Glomerular visceral epithelial cell (primary cell): Measurements from ENCODE around the gene MANEA.
"Not testable (repeated sequence)": the region's sequence is repeated elsewhere in the genome, so short reads cannot be mapped to it uniquely, and the experiment has no call there.

Source experiments
- DNase-seq: peaks from one replicate; pipeline ENCODE4 v3.0.0-alpha.2; 2016; ENCODE audit errors: extremely low spot score

The MANEA gene, protein sequence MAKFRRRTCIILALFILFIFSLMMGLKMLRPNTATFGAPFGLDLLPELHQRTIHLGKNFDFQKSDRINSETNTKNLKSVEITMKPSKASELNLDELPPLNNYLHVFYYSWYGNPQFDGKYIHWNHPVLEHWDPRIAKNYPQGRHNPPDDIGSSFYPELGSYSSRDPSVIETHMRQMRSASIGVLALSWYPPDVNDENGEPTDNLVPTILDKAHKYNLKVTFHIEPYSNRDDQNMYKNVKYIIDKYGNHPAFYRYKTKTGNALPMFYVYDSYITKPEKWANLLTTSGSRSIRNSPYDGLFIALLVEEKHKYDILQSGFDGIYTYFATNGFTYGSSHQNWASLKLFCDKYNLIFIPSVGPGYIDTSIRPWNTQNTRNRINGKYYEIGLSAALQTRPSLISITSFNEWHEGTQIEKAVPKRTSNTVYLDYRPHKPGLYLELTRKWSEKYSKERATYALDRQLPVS

GRCh38 chr6:95577304-95578105 is at the start of gene MANEA:
TSS of gene MANEA (plus strand) at chr6:95577535. CDS start at chr6:95586440, 8,905 bp downstream.
- DNase-seq: peak; percentile 92

- DNase-seq: no peak
Observed at GRCh38 chr6:95529762-95530161, 47.6 kb upstream of the MANEA start.

DNA sequence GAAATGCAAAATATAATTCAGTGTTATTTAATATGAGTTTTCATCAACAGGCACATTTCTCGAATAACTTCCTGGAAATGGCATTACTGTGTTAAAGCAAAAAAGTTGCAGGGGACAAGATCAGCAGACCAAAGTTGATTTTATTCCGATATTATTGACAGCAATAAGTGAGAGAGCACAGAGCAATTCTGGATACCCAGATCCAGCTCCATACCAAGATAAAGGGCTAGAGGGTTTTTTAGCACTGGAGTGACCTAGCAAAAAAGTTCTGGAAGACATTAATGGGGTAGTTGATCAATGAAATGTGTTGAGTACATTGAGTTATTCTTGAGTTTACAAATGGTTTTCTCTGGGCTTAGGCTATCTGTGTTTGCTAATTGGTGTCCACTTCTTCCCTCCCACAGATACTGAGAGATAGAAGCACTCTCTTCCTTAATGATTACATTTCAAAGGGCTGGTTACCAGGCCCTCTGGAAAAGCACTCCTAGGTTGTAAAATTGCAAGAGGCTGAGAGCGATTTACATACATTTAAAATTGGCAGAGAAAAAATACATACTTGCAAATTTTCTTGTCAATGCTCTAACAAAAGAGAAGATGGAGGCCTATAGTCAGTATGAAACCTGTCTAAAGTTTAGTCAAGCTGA is 47.0 kb upstream of the MANEA start:
- DNase-seq: no peak

- DNase-seq: no peak
Observed at GRCh38 chr6:95543798-95544197, 33.5 kb upstream of the MANEA start.

DNA sequence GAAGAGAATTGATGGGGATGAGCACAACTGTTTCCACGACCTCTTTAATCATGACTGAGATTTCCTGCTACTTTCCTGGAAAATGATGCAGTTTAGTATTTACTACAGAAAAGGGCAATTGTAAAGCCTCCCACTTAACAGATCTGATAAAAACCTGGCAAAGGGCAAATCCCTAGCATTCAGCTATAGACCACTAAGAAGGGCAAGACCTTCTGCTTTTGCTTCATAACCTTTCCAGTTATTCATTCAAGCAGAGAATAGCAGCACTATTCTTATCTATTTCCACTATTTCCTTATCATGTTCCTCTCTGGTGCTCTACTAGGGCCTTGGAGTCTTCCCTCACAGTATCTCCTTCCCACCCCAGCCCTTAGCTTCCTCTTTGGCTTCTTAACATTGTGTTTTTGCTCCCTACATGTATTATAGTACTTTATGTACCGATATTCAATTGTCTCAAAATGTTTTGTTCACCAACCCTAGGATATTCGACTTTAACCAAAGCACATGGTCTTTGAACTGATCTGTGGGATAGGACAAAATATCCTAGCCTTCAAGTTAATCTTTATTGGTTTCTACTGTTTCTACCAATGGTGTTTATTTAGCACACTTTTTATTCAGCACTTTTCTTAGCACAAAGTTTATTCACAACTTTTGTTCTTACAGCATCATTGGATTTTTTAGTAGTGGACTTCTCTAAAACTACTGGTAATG is 32.7 kb upstream of the MANEA start:
- no peak for DNase-seq

DNA sequence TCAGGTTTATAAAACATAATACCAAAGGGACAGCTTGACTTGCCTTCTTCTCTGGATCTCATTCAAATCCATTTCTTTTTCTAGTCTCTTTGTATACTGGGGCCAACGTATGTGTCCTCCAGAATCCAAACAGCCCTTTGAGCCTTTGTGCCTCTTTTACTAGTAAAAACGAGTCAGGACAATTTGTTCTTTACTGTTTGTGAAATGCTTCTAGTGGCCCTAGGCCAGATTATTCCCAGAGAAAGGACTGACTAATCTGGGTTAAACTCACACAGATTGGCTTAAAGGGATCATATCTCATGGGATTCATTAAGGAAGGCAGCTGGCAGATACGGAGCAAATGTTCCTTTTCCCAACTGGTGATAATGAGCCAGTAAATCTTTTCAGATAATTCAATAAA is 32.1 kb upstream of the MANEA start:
- no peak for DNase-seq

DNA sequence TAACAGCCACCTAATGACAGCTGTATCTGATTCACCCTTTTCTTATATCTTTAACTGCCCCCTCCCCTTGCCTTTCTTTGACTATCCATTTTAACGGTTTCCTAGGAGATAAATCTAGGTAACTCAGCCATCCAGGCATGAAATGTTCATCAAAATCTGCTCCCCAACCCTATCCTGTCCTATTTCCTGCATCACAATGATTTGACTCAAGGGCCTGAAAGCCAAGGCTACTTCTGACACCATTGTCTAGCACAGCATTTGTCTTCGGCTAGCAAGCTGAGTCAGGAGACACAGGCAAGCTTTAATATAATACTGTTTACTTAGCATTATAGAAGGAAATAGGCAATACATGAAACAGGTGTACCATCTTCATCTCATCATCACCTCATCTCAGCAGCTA is 31.6 kb upstream of the MANEA start:
- no peak for DNase-seq

DNA sequence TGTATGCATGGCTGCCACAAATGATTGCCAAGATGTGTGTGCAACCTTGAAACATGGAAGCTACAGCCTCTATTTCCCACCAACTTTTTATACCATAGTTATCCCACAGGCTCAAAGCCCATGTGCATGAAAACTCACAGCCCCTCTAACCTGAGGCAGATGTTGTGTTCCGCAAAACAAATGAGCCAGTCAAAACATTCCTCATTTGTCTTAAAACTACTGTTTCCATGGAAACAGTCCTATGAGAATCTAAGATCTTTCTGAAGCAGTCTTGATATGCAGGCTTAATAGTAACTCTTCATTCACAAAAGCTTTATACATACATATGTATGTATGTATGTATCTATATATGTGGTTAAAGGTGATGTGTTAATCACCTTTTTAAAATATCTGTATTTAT is 31.2 kb upstream of the MANEA start:
- no peak for DNase-seq

DNA sequence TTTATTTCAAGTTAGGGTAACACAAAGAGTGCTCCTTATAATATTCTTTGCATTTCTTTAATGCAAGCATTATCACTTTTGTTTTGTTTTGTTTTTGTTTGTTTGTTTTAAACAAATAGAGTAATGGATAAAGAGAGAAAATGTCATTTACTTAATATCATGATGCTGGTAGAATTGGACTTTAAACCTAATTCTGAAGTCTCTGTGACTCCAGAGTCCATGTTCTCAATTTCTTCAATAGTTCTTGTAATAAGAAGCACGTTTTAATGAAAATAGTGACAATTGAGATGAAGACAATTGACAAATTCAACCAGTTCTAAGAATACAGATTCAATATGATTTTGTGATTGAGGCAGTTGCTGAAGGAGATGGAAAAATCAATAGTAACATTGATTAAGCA is 30.3 kb upstream of the MANEA start:
- DNase-seq: no peak

DNA sequence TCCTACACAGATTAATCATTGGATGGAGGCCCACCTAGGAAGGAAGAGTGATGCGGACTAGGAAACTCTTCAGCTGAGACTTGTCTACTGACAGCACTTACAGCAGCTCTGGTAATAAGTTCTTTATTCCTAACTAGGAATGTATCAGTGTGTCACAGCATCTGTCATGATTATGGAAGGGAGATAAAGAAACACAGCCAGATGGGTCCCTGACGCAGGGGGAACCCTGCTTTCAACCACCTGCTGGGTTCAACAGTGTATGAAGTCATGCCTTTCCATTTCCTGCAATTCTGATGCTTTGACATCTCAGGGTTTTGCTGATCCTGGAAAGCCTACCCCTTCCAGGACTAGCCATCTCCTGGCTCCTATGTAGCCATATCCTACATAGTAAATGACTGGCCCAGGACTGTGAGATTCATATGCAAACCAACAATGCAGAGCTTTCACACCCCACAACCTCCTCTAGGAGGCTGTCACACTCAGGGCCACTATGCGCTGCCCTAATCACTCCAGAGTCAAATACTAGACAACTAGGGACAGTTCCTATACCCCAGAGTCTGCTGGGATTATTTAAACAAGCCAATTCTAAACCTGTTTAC is 29.0 kb upstream of the MANEA start:
- no peak for DNase-seq

- DNase-seq: no peak
Observed at GRCh38 chr6:95551678-95552324, 25.5 kb upstream of the MANEA start.

- no peak for DNase-seq
Observed at GRCh38 chr6:95553880-95554279, 23.5 kb upstream of the MANEA start.

GRCh38 chr6:95560956-95561355 is 16.4 kb upstream of the MANEA start:
- DNase-seq: not testable (repeated sequence)

DNA sequence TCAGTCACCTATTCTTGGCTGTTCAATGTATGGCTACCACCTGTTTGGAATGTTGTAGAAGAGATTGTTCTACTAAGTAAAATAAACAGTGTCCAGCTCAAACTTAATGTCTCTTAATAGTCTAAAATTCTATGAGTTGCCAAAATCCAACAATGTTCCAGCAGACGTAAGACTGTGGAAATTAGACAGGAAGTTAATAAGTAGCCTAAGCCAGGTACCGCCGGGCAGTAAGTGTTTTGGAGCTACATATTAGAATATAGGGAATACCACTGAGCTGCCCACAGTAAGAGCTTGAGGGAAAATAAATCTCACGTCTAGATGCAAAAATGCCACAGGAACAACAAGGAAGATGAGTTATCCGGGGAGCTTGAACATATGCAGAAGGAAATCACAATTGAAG is 7.8 kb upstream of the MANEA start:
- no peak for DNase-seq

DNA sequence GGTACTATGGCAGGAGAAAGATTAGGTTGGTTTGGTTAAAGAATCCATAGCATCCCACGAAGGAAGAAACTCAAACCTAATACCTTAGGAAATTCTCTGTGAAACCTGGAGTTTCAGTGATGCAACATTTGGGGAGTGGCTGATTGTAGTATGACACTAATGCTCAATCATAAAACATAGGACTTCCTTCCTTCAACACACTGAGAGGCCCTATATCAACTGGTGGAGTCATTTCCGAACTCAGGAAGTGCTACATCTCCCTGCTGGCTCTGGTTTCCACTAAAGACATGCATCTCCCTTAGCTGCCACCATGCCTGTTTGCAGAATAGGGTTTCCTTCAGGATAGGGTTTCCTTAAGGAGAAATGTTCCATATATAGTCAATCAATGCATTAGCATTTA is 5.2 kb upstream of the MANEA start:
- no peak for DNase-seq

DNA sequence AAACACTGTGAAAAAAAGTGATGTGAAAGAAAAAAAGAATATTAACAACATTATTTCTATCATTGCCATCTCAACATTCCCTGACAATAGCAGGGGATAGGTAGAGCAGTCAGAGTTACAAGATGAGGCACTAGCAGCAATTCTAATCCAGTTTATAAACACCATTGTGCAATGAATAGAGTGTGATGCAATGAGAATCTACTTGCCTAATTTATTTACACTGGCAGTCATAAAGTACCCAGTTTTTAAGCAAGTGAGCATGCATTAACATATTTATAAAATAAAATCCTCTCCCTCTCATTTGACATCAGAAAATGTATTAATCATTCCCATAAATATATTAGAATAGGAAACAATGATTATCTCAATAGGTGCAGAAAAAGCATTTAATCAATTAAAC is 2.5 kb upstream of the MANEA start:
- DNase-seq: no peak

GRCh38 chr6:95576218-95576997 is 927 bp upstream of the MANEA start:
- peak; percentile 25 for DNase-seq

GRCh38 chr6:95576998-95577303 is 384 bp upstream of the MANEA start:
- no peak for DNase-seq

DNA sequence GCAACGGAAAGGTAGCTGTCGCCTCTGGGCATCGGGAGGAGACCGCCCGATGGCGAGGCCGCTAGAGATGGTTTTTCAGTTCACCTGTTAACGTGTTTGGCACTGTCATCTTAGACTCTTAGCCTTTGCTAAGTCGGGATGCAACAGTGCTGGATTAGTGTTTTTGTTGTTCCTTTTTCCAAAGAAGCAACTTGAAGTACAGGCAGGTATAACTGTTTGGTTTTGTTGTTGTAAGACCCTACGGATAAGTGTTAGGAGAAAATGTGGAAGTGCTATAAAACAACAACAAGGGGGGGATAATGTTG is 723 bp downstream of the MANEA start:
- DNase-seq: no peak

DNA sequence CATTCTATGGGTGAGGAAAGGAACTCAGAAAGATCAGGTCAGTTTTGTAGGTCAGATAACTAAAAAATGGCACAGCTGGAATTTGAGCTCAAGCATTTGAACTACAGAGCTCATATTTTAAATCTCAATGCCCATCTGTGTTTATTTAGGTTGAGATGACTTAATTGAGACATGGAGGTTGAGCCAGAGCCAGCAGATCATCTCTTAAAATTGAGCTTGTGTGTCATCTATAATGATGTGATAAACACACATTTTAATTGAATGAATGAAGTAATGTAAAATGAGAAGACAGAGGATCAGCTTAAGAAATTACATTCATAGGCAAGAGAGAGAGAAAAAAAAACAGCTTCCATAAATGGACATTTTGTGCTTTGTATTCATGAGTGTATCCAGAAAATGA is 3.7 kb downstream of the MANEA start:
- no peak for DNase-seq

- DNase-seq: not testable (repeated sequence)
Observed at GRCh38 chr6:95584226-95584625, 6.9 kb downstream of the MANEA start.
